HG03565 (cell line): ENCODE results near the gene SMARCE1.

Experiments
- ATAC-seq: cut with Tn5 transposase; IDR thresholded peaks from one replicate; pipeline ENCODE4 v1.9.1; 2021; ENCODE audit warnings: mild to moderate bottlenecking, moderate library complexity; ENCODE audit not compliant: unreplicated experiment

The SMARCE1 gene

GRCh38 chr17:40646791-40647623, 611 bp downstream of the SMARCE1 start:
- ATAC-seq, result peak; percentile 43

- no peak for ATAC-seq
Measured at GRCh38 chr17:40645943-40646342, 1.7 kb downstream of the SMARCE1 start.

DNA sequence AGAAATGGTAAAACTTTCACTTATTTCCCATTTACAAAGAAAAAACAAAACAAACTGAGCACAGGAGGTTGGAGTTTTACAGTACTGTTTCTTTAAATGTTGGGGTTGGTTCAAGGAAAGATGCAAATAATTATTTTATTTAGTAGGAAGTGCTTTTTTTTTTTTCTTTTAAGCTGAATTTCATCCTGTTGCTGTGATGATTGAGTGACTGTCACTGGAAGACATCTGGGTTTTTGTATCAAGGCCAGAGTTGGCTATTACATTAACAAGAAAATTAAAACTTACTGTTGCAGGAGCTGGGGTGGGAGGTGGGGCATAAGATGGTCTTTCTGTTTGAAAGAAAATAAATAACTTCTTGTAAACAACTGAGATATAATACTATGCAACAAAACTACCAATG, 2.3 kb downstream of the SMARCE1 start:
- ATAC-seq, result no peak

GRCh38 chr17:40637931-40638330, 9.7 kb downstream of the SMARCE1 start:
- no peak for ATAC-seq

- no peak for ATAC-seq
Measured at GRCh38 chr17:40633871-40634270, 13.7 kb downstream of the SMARCE1 start.

DNA sequence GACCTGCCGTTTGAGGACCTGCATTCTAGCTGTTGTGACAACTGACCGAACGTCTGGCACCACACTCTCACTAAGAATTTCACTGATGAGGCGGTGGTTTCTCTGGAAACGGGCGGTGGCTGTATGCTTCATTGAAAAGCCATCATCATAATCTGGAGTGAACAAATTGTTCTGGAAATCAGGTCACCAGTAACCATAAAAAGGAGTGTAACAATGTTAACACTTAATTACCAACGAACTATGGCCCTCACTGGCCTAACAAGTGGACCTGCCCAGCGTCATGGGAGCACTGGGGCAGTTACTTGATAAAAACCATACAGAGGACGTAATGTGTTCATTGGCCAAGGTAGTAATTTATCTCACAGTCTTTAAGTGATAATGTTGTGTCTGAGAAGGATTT, 15.4 kb downstream of the SMARCE1 start:
- ATAC-seq, result no peak

DNA sequence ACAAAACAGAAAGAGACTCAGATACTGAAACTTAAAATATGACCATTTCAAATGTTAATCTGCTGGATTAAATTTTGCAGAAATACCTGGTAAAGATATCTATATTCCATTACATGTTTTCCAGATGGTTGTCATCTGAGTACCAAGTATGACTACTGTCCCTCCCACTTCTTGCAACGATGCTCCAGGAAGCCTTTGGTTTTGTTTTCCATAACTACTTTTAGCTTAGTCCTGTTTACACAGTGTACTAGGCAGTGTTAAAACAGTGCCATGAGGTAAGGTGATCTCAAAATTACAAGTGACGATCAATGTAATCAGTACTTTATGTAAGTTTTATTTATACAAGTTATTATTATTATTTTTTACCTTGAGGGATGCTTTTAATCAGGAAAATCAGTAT, 17.8 kb downstream of the SMARCE1 start:
- ATAC-seq, result no peak

- no peak for ATAC-seq
Measured at GRCh38 chr17:40625311-40625710, 22.3 kb downstream of the SMARCE1 start.

- no peak for ATAC-seq
Measured at GRCh38 chr17:40623419-40624210, 24.0 kb downstream of the SMARCE1 start.

DNA sequence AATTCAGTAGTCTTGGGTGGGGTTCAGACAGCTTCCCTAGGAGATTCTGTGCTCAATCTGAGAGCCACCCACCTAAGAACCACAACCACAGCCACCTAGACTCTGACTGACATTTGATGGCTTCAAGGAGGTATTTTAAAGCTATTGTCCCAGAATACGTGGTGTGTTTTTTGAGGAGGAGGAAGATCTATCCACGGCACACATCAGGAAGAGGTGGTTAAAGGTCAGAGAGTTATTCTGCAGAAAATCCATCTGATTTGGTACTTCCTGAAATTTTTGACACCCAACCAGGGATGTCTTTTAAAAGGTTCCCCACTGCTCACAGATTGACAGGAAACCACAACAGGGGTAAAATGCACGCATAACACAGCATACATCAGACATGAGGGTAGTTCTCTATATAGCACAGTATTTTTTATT, 25.1 kb downstream of the SMARCE1 start:
- ATAC-seq, result no peak

DNA sequence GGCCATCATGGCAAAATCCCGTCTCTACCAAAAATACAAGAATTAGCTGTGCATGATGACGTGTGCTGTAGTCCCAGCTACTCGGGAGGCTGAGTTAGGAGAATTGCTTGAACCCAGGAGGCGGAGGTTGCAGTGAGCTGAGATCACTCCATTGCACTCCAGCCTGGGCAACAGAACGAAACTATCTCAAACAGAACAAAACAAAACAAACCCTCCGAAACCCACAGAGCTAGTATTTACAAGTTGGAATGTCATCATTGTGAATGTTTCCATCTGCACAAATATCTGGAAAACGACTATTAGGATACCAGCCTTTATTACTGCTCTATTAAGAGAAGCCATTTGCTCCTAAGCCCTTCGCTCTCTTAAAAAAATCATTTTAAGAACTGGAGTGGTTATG, 26.0 kb downstream of the SMARCE1 start:
- no peak for ATAC-seq

DNA sequence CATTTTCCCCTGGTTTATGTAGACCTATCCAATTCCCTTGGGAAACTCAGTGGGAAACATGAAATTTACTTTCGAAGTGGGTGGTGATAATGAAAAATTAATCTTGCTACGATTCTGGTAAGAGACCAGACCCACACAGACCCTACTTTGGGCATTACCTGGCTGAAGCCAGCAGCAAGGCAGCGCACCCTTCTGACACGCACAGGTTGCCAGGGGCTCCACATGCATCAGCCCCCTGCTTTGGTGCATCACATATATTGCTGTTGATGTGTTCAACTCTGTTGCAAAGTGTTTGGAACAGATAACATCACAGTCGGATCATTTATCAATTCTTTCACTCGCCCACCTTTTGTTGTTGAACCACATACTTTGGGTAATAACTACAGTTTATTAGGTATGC, 26.6 kb downstream of the SMARCE1 start:
- no peak for ATAC-seq

GRCh38 chr17:40618754-40619625, 28.6 kb downstream of the SMARCE1 start:
- ATAC-seq, result no peak

- no peak for ATAC-seq
Measured at GRCh38 chr17:40617678-40618240, 29.9 kb downstream of the SMARCE1 start.

- ATAC-seq, result no peak
Measured at GRCh38 chr17:40616592-40616991, 31.0 kb downstream of the SMARCE1 start.

DNA sequence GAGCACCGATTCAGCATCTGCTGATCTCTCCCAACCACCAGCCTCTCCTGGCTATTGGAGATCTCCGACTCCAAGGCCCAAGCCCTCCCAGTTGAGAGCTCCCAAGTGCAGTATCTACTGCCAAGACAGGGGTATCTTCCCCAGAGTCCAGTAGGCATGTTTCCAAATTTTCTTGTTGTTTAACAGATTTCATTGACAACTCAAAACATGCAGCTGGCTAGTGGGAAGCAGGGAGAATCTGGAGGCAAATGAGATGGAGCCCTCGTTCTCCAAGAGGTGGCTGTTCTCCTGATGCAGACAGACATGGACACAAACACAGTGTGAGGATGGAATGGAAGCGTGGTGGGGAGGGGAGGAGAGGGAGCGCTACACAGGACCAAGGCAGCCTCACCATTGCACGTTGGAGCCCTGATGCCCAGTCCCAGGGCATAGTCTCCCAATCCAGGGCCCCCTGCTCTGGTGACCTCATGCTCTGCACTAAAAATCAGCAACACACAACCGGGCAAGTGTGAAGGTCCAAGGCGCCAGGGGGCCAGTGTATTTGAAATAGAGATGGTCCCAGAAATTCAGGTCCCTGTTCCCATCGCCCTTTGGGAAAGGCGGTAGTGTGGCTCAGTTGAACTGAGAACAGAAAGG, 31.7 kb downstream of the SMARCE1 start:
- no peak for ATAC-seq

- peak; percentile 55 for ATAC-seq
Measured at GRCh38 chr17:40615068-40615840, 32.4 kb downstream of the SMARCE1 start.

- ATAC-seq, result peak; percentile 7
Measured at GRCh38 chr17:40614431-40615067, 33.1 kb downstream of the SMARCE1 start.
